ENCODE results near the gene SKIDA1. TPM values are rescaled to one million over a fixed set of nuclear protein-coding genes. Genes with fewer than 3 reads are reported as not detected.

The SKIDA1 gene
- total and polyA plus RNA-seq, 11 donors: 0.61 to 5.4 (median 3.1) TPM

DNA sequence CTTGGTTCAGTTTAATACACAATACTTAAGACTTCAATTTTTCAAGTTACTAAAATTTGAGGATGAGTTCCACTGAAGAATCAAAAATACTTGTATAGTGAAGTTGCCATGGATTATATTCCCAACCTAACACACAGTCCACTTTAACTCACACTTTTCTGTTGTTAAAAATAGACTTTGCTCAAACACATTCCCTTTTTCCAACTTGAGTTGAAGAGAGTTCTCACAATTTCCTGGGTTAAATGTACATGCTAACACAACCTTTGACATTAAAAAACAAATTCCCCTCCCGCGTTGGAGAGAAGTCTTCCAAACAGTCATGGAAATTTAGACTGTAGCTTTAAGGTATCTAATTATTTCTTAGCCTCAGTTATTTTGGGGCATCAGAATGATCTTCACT is 27.1 kb downstream of the SKIDA1 start:
- TF ChIP-seq POLR2A (IDR thresholded peaks at IDR 0.05): no peak
- TF ChIP-seq, protein P1, sequence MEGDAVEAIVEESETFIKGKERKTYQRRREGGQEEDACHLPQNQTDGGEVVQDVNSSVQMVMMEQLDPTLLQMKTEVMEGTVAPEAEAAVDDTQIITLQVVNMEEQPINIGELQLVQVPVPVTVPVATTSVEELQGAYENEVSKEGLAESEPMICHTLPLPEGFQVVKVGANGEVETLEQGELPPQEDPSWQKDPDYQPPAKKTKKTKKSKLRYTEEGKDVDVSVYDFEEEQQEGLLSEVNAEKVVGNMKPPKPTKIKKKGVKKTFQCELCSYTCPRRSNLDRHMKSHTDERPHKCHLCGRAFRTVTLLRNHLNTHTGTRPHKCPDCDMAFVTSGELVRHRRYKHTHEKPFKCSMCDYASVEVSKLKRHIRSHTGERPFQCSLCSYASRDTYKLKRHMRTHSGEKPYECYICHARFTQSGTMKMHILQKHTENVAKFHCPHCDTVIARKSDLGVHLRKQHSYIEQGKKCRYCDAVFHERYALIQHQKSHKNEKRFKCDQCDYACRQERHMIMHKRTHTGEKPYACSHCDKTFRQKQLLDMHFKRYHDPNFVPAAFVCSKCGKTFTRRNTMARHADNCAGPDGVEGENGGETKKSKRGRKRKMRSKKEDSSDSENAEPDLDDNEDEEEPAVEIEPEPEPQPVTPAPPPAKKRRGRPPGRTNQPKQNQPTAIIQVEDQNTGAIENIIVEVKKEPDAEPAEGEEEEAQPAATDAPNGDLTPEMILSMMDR (IDR thresholded peaks at IDR 0.05): no peak
- DNase-seq: no peak
- no peaks in the 10 kb centered on the region for H3K9me3 ChIP-seq
- H3K27ac ChIP-seq: no peak overlapping the region
- no peak overlapping the region for H3K4me3 ChIP-seq
- 86 to 95% (median 89%) methylated on average over 2 of the region's 2 CpGs for WGBS, 4 donors
- no peaks in the 10 kb centered on the region for H3K36me3 ChIP-seq
- peaks cover 0 to 31% (median 8%) of the 10 kb centered on the region in 12 donors for H3K4me1 ChIP-seq
- ATAC-seq: no peak
- H3K27me3 ChIP-seq: peaks cover 0 to 59% (median 0%) of the 10 kb centered on the region in 9 donors
- intact Hi-C loops (cut with DNase I): loop anchor here in 9 of 10 donors (5.0 to 10.0 kb wide), 12 partner anchors 34 to 1489 kb away; partner anchors contain the start of genes MLLT10 (in 3 of the 9) and COMMD3 (in 1 of the 9)

DNA sequence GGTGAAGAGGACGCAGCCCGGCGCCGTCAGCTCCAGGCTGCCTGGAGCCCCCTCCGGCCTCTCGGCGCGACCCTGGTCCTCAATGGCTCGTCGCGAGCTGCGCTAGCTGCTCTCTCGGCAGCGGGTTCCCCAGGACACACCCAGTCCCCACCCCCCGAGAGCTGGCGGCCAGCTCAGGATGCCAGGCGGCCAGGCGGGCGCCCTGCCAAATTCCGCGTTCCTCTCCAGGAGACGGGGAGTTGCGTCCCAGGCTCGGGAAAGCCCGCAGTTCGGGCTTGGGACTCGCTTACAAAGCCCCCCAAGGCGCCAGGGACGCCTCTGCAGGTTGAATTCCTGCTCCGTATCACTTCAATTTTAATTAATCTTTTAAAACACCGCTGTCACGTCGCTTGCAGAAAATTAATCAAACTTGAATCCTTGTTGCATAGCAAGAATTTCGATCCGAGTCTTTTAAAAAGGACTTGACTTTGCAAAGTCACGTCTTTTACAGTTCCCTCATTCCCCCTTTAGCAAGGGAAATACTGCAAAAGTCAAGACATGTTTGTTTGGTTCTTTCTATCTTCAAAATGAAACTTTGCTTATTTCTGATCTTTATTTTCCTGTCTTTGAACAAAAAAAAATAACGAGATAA is 28.2 kb downstream of the SKIDA1 start:
- no peak for TF ChIP-seq POLR2A (IDR thresholded peaks at IDR 0.05)
- TF ChIP-seq, protein P1 (IDR thresholded peaks at IDR 0.05): no peak

DNA sequence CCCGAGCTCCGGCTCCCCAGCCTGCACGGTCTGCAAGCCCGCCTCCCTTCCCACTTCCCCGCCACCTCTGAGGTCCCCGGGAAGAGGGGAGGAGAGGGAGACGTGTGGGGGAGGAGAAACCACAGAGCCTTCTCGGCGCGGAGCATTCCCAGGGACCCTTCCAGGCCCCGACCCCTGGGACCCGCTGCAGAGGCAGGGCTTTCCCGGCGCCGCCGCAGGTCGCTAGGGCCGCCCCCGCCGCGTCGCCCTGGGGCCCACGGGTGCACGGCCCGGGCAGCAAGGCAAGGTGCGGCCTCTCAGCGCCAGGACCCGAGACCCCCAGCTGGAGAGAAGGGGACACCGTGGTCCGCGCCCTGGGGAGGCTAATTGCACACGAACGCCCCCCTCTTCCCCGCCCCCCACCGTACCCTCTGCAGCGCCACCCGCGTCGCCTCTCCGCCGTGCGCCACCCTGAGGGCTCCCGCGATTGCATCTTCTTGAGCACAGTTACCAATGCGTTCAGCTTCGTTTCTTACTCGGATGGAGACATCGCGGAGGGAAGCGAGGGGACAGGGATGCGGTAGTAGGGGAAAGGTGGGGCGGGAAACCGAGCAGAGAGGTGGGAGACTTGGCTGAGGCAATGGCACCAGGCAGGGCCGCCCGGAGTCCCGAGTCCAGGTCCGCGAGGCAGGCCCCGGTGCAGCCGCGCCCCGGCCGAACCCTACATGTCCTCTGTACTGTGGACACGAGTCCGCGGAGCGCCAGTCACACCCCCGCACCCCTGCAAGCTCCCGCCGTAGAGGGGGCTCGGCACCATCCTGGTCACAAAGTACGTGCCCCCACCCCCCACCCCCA is 28.9 kb downstream of the SKIDA1 start:
- peaks cover 0 to 31% (median 8%) of the 10 kb centered on the region in 12 donors for H3K4me1 ChIP-seq
- peak overlapping the region; percentile 61 to 86 (median 78) for H3K4me3 ChIP-seq
- DNase-seq (peak; percentile 51 to 73 (median 57)), ATAC-seq (peak in 3 of 4 donors; percentile 43 to 66 (median 65))
- peak overlapping the region in 11 of 12 donors; percentile 68 to 91 (median 81) for H3K27ac ChIP-seq
- H3K9me3 ChIP-seq: no peaks in the 10 kb centered on the region
- peaks cover 0 to 59% (median 0%) of the 10 kb centered on the region in 9 donors for H3K27me3 ChIP-seq
- 0 to 1% (median 1%) methylated on average over 40 to 72 of the region's 72 CpGs for WGBS, 4 donors
- no peak for TF ChIP-seq POLR2A (IDR thresholded peaks at IDR 0.05)
- TF ChIP-seq, protein P1 (IDR thresholded peaks at IDR 0.05): peak in 6 of 12 donors; percentile 7 to 46 (median 36)
- H3K36me3 ChIP-seq: no peaks in the 10 kb centered on the region
- intact Hi-C loops (cut with DNase I): loop anchor here (1.0 to 10.0 kb wide), 16 partner anchors 20 to 1491 kb away; partner anchors contain the start of genes MLLT10 (in 3 of the 10) and COMMD3 (in 1 of the 10)

More for the DNA sequence above, 28.2 kb downstream of the SKIDA1 start:
- peak overlapping the region in 11 of 12 donors; percentile 68 to 91 (median 81) for H3K27ac ChIP-seq
- no peaks in the 10 kb centered on the region for H3K9me3 ChIP-seq
- intact Hi-C loops (cut with DNase I): loop anchor here in 9 of 10 donors (2.0 to 10.0 kb wide), 15 partner anchors 20 to 1490 kb away; partner anchors contain the start of genes MLLT10 (in 3 of the 9) and COMMD3 (in 1 of the 9)
- peaks cover 0 to 31% (median 8%) of the 10 kb centered on the region in 12 donors for H3K4me1 ChIP-seq
- DNase-seq (peak; percentile 91 to 96 (median 95)), ATAC-seq (peak; percentile 70 to 76 (median 74))
- peak overlapping the region; percentile 61 to 86 (median 78) for H3K4me3 ChIP-seq
- peaks cover 0 to 59% (median 0%) of the 10 kb centered on the region in 9 donors for H3K27me3 ChIP-seq
- 3 to 6% (median 4%) methylated on average over 29 to 37 of the region's 37 CpGs for WGBS, 4 donors
- no peaks in the 10 kb centered on the region for H3K36me3 ChIP-seq
